K562 (cell line): ENCODE measurements around the gene RANGAP1. TPM values are rescaled to one million over a fixed set of nuclear protein-coding genes. Genes with fewer than 3 reads are reported as not detected.

Experiments
- ATAC-seq: fragments of 200-7000 bp; cut with Tn5 transposase; 3 replicates; pipeline ENCODE4 v1.9.1; 2020; ENCODE audit warnings: moderate library complexity
- BruUV-seq: library from RNA; stranded (reverse); fragments of 400-500 nt; replicated peaks from 2 replicates; lab custom pipeline; 2021; lab: Mats Ljungman, UMichigan
- CTCF ChIA-PET: fragments of 300-600 bp; formaldehyde crosslinking; extraction: SDS; loops from one replicate; lab custom pipeline; 2021; ENCODE audit warnings: low intra/inter-chr PET ratio; lab: Yijun Ruan, JAX
- POLR2A ChIA-PET: fragments of 300-600, 350-650 bp; sonication (Branson Sonifier 250); formaldehyde crosslinking; extraction: SDS; loops from one replicate; lab custom pipeline; 2021; ENCODE audit warnings: antibody characterized with exemption, inconsistent platforms; lab: Yijun Ruan, JAX
- DNase-seq, 4 experiments: peaks; one replicate each; pipeline versions ENCODE4 v3.0.0 to v3.0.0-alpha.2; 2011 to 2018; ENCODE audit warnings: low spot score in 3 of 4, mixed read lengths in 3 of 4; ENCODE audit errors: extremely low read depth in 1 of 4
- FAIRE-seq: peaks from 2 replicates; lab custom pipeline; 2011; peaks lifted over from hg19 to GRCh38; lab: Jason Lieb, UNC
- H2AFZ ChIP-seq: 2 replicates; pipeline ENCODE4 v1.6.0; 2011; ENCODE audit warnings: low read depth, low read length, control low read depth, inconsistent platforms
- H3K27ac ChIP-seq: fragments of 200-600 bp; 3 replicates; pipeline ENCODE4 v1.8.0; 2011; ENCODE audit warnings: low read depth, mild to moderate bottlenecking, control low read depth, inconsistent platforms, low read length, moderate library complexity, mixed read lengths; ENCODE audit errors: extremely low read depth
- H3K27me3 ChIP-seq, 2 experiments: fragments of 300-600 bp in 1 of 2; 2 replicates in 1 of 2; 3 replicates in 1 of 2; pipeline versions ENCODE4 v1.6.0 to v1.8.0; 2011; ENCODE audit warnings: inconsistent platforms in 2 of 2, low read length in 2 of 2, mild to moderate bottlenecking in 1 of 2, mixed read lengths in 1 of 2, moderate library complexity in 1 of 2; ENCODE audit not compliant: control insufficient read depth in 2 of 2, insufficient read depth in 2 of 2
- H3K36me3 ChIP-seq: fragments of 300-600 bp; 3 replicates; pipeline ENCODE4 v1.8.0; 2011; ENCODE audit warnings: mild to moderate bottlenecking, low read length, inconsistent platforms; ENCODE audit not compliant: control insufficient read depth, insufficient read depth
- H3K4me1 ChIP-seq, 2 experiments: fragments of 200-600 bp in 1 of 2; replicated peaks in 1 of 2; 2 replicates in 1 of 2; 3 replicates in 1 of 2; pipeline versions ENCODE4 v1.5.1 to v1.8.0; 2011; ENCODE audit warnings: inconsistent platforms in 2 of 2, low read length in 2 of 2, mild to moderate bottlenecking in 1 of 2, mixed read lengths in 1 of 2, moderate library complexity in 1 of 2; ENCODE audit not compliant: control insufficient read depth in 2 of 2, insufficient read depth in 2 of 2
- H3K4me2 ChIP-seq: 2 replicates; pipeline ENCODE4 v1.6.1; 2011; ENCODE audit warnings: low read length, control low read depth, inconsistent platforms, mixed read lengths; ENCODE audit not compliant: insufficient read depth
- H3K4me3 ChIP-seq: fragments of 200-600 bp; sonication (generic), shearing (Covaris generic); 2 replicates; pipeline ENCODE4 v1.5.1; 2016; ENCODE audit warnings: control low read depth, inconsistent platforms
- H3K79me2 ChIP-seq: fragments of 200-600 bp; 3 replicates; pipeline ENCODE4 v1.8.0; 2011; ENCODE audit warnings: low read length, inconsistent platforms; ENCODE audit not compliant: control insufficient read depth, insufficient read depth
- H3K9ac ChIP-seq, 2 experiments: 2 replicates each; pipeline versions ENCODE4 v1.6.0 to v1.6.1; 2011; ENCODE audit warnings: low read depth in 2 of 2, low read length in 2 of 2, control low read depth in 1 of 2, inconsistent platforms in 1 of 2, mild to moderate bottlenecking in 1 of 2, mixed read lengths in 1 of 2; ENCODE audit not compliant: insufficient read depth in 1 of 2
- H3K9me1 ChIP-seq: one replicate; pipeline ENCODE4 v1.6.0; 2011; ENCODE audit warnings: inconsistent platforms, mild to moderate bottlenecking, low read length, moderate library complexity; ENCODE audit not compliant: control insufficient read depth, insufficient read depth
- H3K9me3 ChIP-seq: replicated peaks from 2 replicates; pipeline ENCODE4 v1.5.1; 2011; ENCODE audit warnings: low read depth, low read length, inconsistent platforms; ENCODE audit not compliant: control insufficient read depth, insufficient read depth
- H4K20me1 ChIP-seq: replicated peaks from 2 replicates; pipeline ENCODE4 v1.6.1; 2011; ENCODE audit warnings: low read length, inconsistent platforms, mixed read lengths; ENCODE audit not compliant: control insufficient read depth, insufficient read depth
- GABPB1 ChIP-seq: sonication (generic); formaldehyde crosslinking; IDR thresholded peaks from 2 replicates; pipeline ENCODE4 v1.8.0; 2022; ENCODE audit warnings: mild to moderate bottlenecking, missing genetic modification reagents
- HNRNPL ChIP-seq: fragments of 200-400 bp; formaldehyde crosslinking; IDR thresholded peaks from 2 replicates; pipeline ENCODE4 v1.6.1; 2017; ENCODE audit warnings: low read depth, mild to moderate bottlenecking, low read length
- RBM15 ChIP-seq: fragments of 200-400 bp; formaldehyde crosslinking; IDR thresholded peaks from 2 replicates; pipeline ENCODE4 v1.6.1; 2018; ENCODE audit warnings: mild to moderate bottlenecking, low read length, moderate library complexity; ENCODE audit not compliant: insufficient read depth
- SFPQ ChIP-seq: fragments of 200-400 bp; formaldehyde crosslinking; IDR thresholded peaks from 2 replicates; pipeline ENCODE4 v1.6.1; 2017; ENCODE audit warnings: mild to moderate bottlenecking, low read depth, low read length, moderate library complexity
- TCFL5 ChIP-seq: fragments of 250-450 bp; sonication (Bioruptor Pico); conservative IDR thresholded peaks from 2 replicates; pipeline ENCODE4 v1.6.1; 2021; ENCODE audit warnings: mild to moderate bottlenecking, moderate library complexity, matching md5 sums
- UBTF ChIP-seq, 2 experiments: IDR thresholded peaks; 2 replicates each; pipeline ENCODE4 v1.6.1; 2012; ENCODE audit warnings: improper control_type of control experiment in 2 of 2, low read depth in 2 of 2, low read length in 2 of 2, borderline replicate concordance in 1 of 2
- ZBED1 ChIP-seq: IDR thresholded peaks from 2 replicates; pipeline ENCODE4 v1.6.1; 2014
- ZBTB17 ChIP-seq: fragments of 450-650 bp; formaldehyde crosslinking; IDR thresholded peaks from 2 replicates; pipeline ENCODE4 v1.4.0; 2020; ENCODE audit warnings: mild to moderate bottlenecking
- ZBTB7A ChIP-seq: IDR thresholded peaks from 2 replicates; pipeline ENCODE4 v1.6.1; 2011; ENCODE audit warnings: low read depth, mild to moderate bottlenecking, low read length, moderate library complexity, borderline replicate concordance; ENCODE audit not compliant: control insufficient read depth
- ZHX1 ChIP-seq: fragments of 150-350 bp; conservative IDR thresholded peaks from 2 replicates; pipeline ENCODE4 v1.6.1; 2014; ENCODE audit warnings: low read length
- ZNF280B ChIP-seq: fragments of 250-450 bp; sonication (Bioruptor Pico); IDR thresholded peaks from 2 replicates; pipeline ENCODE4 v1.5.1; 2021; ENCODE audit warnings: mild to moderate bottlenecking
- WGBS: fragments of 100-300 bp; shearing (Covaris generic); methylation state at CpG from one replicate; pipeline ENCODE4 v1.1.6; 2016; ENCODE audit warnings: low coverage, mixed read lengths; ENCODE audit not compliant: insufficient coverage; ENCODE audit errors: missing lambda C conversion rate; 5-methylcytosine and 5-hydroxymethylcytosine counted together
- in situ Hi-C: fragments of 300-500 bp; cut with MboI; formaldehyde crosslinking; loops from 4 replicates; pipeline ENCODE4 v1.15.0; 2018; ENCODE audit warnings: inconsistent platforms, mixed read lengths
- intact Hi-C: fragments of 100-400 bp; cut with micrococcal nuclease; formaldehyde crosslinking; loops from 2 replicates; pipeline ENCODE4 v1.14.2; 2022
- polyA plus RNA-seq, 8 experiments: library from polyadenylated mRNA; depleted of rRNA in 4 of 8; stranded (reverse) in 5 of 8; unstranded in 3 of 8; fragments of >200 nt; fragmentation: Nextera tagmentation in 2 of 8; fragmentation: Illumina TruSeq in 1 of 8; extraction: Ambion mirVana in 2 of 8; extraction: Trizol in 1 of 8; gene quantifications; 2 replicates each; pipeline versions ENCODE4 v1.2.1 to v1.2.3, GENCODE V29; 2011 to 2014; ENCODE audit warnings: inconsistent platforms in 1 of 8, missing spikeins in 1 of 8
- total RNA-seq, 7 experiments: library from RNA; depleted of rRNA in 6 of 7; stranded (reverse); fragments of >200 nt in 6 of 7; fragmentation: Illumina TruSeq in 2 of 7; extraction: Trizol in 2 of 7; gene quantifications; 2 replicates each; pipeline versions ENCODE4 v1.2.1 to v1.2.3, GENCODE V29; 2011 to 2021; ENCODE audit warnings: low replicate concordance in 1 of 7

The RANGAP1 gene
- total and polyA plus RNA-seq, 9 of the 15 experiments (the other 6 are each of a cell fraction or from before 2014, with no cell fraction given): 2.1 to 104 (median 50.6) TPM

GRCh38 chr22:41237707-41238569, 48.0 kb downstream of the RANGAP1 start:
- peak; percentile 53 for ATAC-seq
- H3K9ac ChIP-seq: no peak overlapping the region
- POLR2A ChIA-PET: interaction anchor here (0.6 to 1.2 kb wide), 2 partner anchors 9 to 11 kb away, joined by 3 read pairs; no protein-coding TSS in a partner anchor
- intact Hi-C loops (no loop called here), in situ Hi-C loops (no loop called here)
- 75% methylated on average over 36 of the region's 97 CpGs for WGBS
- no TSS peak for BruUV-seq
- H3K36me3 ChIP-seq: no peaks in the 10 kb centered on the region
- FAIRE-seq: no peak
- CTCF ChIA-PET: interaction anchor here (0.7 kb wide), 1 partner anchor 826 kb away, joined by 3 read pairs; no protein-coding TSS in a partner anchor
- no peak overlapping the region for H3K4me2 ChIP-seq
- H3K79me2 ChIP-seq: no peaks in the 10 kb centered on the region
- no peaks in the 10 kb centered on the region for H3K9me1 ChIP-seq
- peaks cover 0 to 35% of the 10 kb centered on the region in 2 experiments; a peak in 2 of 5 replicates for H3K4me1 ChIP-seq
- H3K4me3 ChIP-seq: no peak overlapping the region
- no peaks in the 10 kb centered on the region for H3K9me3 ChIP-seq
- no peaks in the 10 kb centered on the region for H4K20me1 ChIP-seq
- peak in 2 of 4 experiments; percentile 8 to 22 for DNase-seq
- no peaks in the 10 kb centered on the region; a peak in 1 of 5 replicates for H3K27me3 ChIP-seq
- no peak overlapping the region for H2AFZ ChIP-seq
- H3K27ac ChIP-seq: no peak overlapping the region
- TF ChIP-seq ZBTB7A (no peak), ZNF280B (CRISPR knock-in tag) (no peak), TCFL5 (CRISPR knock-in tag) (no peak), ZBTB17 (CRISPR knock-in tag) (no peak), GABPB1 (CRISPR knock-in tag) (no peak), HNRNPL (0 out of 2 replicates have a peak, but pooled peaks have one; percentile 25), ZHX1 (no peak), UBTF (IDR thresholded peaks at IDR 0.05; ENCODE audit: borderline replicate concordance in 1 of 2, low read depth in 2 of 2, low read length in 2 of 2) (no peak), RBM15 (no peak), SFPQ (no peak), ZBED1 (no peak)
